ENCODE measurements around the gene GMPR2. TPM values are rescaled to one million over a fixed set of nuclear protein-coding genes. Genes with fewer than 3 reads are reported as not detected.

Gene GMPR2
- total RNA-seq, 1 experiment from 2014 or later = 76.9 TPM

GRCh38 chr14:24256960-24257359, 24.2 kb downstream of the GMPR2 start:
- POLR2A ChIA-PET = no interaction called here

DNA sequence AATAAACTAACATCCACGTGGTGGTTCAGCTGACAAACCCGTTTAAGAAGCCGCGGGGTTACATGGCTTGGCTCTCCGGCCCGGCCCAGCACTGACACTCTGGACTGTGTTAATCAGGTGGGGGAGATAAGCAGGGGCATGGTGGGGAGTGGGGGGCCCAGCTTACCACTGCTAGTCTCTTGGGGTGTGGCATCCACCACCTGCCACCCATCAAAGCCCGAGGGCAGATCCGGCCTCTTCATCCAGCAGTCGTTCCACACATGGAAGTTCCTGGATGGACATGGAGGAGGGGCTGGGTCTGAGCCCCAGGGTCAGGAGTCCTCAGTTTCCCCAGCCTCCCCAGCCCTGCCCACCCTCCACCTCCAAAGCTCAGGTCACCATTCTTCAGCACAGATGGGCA, 25.4 kb downstream of the GMPR2 start:
- Mint-ChIP-seq H3K27me3 (ENCODE audit: insufficient read depth, unreplicated experiment) (no peaks in the 10 kb centered on the region), H3K4me3 (ENCODE audit: unreplicated experiment) (no peak overlapping the region), H3K36me3 (ENCODE audit: insufficient read depth, unreplicated experiment) (no peaks in the 10 kb centered on the region), H3K4me1 (ENCODE audit: low read depth, unreplicated experiment) (no peaks in the 10 kb centered on the region), H3K9me3 (ENCODE audit: unreplicated experiment) (no peaks in the 10 kb centered on the region), H3K27ac (ENCODE audit: unreplicated experiment) (no peak overlapping the region)
- CTCF ChIA-PET = no interaction called here
- Histone ChIP-seq H3K36me3 (ENCODE audit: control insufficient read depth, insufficient read depth, low read length) (no peaks in the 10 kb centered on the region), H3K9me3 (no peaks in the 10 kb centered on the region), H3K4me1 (peaks cover under 1% of the 10 kb centered on the region), H3K4me3 (ENCODE audit: low read depth, low read length) (no peak overlapping the region), H3K27me3 (replicated peaks; ENCODE audit: control insufficient read depth, insufficient read depth, low read length) (no peaks in the 10 kb centered on the region)
- POLR2A ChIA-PET = no interaction called here
- no peak for DNase-seq
- BruUV-seq (replicated peaks) = no TSS peak
- TF ChIP-seq, protein P1, sequence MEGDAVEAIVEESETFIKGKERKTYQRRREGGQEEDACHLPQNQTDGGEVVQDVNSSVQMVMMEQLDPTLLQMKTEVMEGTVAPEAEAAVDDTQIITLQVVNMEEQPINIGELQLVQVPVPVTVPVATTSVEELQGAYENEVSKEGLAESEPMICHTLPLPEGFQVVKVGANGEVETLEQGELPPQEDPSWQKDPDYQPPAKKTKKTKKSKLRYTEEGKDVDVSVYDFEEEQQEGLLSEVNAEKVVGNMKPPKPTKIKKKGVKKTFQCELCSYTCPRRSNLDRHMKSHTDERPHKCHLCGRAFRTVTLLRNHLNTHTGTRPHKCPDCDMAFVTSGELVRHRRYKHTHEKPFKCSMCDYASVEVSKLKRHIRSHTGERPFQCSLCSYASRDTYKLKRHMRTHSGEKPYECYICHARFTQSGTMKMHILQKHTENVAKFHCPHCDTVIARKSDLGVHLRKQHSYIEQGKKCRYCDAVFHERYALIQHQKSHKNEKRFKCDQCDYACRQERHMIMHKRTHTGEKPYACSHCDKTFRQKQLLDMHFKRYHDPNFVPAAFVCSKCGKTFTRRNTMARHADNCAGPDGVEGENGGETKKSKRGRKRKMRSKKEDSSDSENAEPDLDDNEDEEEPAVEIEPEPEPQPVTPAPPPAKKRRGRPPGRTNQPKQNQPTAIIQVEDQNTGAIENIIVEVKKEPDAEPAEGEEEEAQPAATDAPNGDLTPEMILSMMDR (IDR thresholded peaks at IDR 0.05; ENCODE audit: insufficient read depth in 1 of 2, low read depth in 1 of 2, low read length in 1 of 2, severe bottlenecking in 1 of 2, unreplicated experiment in 1 of 2) = no peak
- intact Hi-C loops (cut with micrococcal nuclease; ENCODE audit: unreplicated experiment) = no loop called here

More at GRCh38 chr14:24256960-24257359, 24.2 kb downstream of the GMPR2 start:
- no peak for DNase-seq
- H3K9me3 ChIP-seq = no peaks in the 10 kb centered on the region
- Mint-ChIP-seq H3K36me3 (ENCODE audit: insufficient read depth, unreplicated experiment) (no peaks in the 10 kb centered on the region), H3K27ac (ENCODE audit: unreplicated experiment) (no peak overlapping the region), H3K27me3 (ENCODE audit: insufficient read depth, unreplicated experiment) (no peaks in the 10 kb centered on the region), H3K9me3 (ENCODE audit: unreplicated experiment) (no peaks in the 10 kb centered on the region), H3K4me3 (ENCODE audit: unreplicated experiment) (no peak overlapping the region), H3K4me1 (ENCODE audit: low read depth, unreplicated experiment) (no peaks in the 10 kb centered on the region)
- no peak overlapping the region for H3K4me3 ChIP-seq (ENCODE audit: low read depth, low read length)
- TF ChIP-seq, protein P1 (IDR thresholded peaks at IDR 0.05; ENCODE audit: insufficient read depth in 1 of 2, low read depth in 1 of 2, low read length in 1 of 2, severe bottlenecking in 1 of 2, unreplicated experiment in 1 of 2) = no peak
- no peaks in the 10 kb centered on the region for H3K27me3 ChIP-seq (replicated peaks; ENCODE audit: control insufficient read depth, insufficient read depth, low read length)
- BruUV-seq (replicated peaks) = no TSS peak
- no peaks in the 10 kb centered on the region; the same call in 1 of the 2 replicates for H3K36me3 ChIP-seq (ENCODE audit: control insufficient read depth, insufficient read depth, low read length)
- CTCF ChIA-PET = interaction anchor here (0.5 to 1.3 kb wide), 2 partner anchors 41 to 75 kb away, joined by 3 to 4 read pairs; no protein-coding TSS in a partner anchor
- H3K4me1 ChIP-seq = peaks cover 12% of the 10 kb centered on the region
- intact Hi-C loops (cut with micrococcal nuclease; ENCODE audit: unreplicated experiment) = no loop called here

DNA sequence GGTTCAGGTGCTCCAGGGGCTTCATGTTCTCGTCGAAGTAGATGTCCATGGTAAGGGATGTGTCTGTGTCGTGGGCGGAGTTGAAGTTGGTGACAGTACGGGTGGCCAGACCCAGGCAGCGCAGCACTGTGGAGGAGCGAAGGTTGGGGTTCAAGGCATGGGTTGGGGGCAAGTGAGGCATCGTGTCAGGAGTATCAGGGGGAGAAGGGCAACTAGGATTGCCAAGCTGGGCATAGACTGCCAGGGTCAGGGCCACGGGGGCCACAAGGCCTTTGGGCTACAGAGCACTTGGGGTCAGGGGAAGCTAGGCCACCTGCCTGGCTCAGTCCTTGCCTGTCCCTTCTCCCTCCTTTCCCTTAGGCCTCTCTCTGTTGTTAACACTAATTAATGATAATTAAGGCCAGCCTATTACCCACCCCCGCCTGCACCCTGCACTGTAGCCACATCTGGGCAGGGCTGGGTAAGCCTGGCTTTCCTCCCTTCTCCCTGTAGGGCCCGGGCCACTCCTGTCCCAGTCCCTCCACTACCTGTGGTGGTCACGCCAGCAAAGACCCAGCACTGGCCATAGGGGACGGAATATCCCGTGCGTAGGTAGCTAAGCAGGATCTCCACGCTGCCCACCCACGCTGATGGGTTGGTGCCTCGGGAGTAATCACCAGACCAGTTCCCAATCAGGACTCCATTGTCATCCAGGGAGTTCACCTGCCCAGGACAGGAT, 26.0 kb downstream of the GMPR2 start:
- ChIA-PET POLR2A (no interaction called here), CTCF (no interaction called here)
- no peak for DNase-seq
- Mint-ChIP-seq H3K4me1 (ENCODE audit: low read depth, unreplicated experiment) (no peaks in the 10 kb centered on the region), H3K4me3 (ENCODE audit: unreplicated experiment) (no peak overlapping the region), H3K27ac (ENCODE audit: unreplicated experiment) (peak overlapping the region; percentile 16), H3K36me3 (ENCODE audit: insufficient read depth, unreplicated experiment) (no peaks in the 10 kb centered on the region), H3K27me3 (ENCODE audit: insufficient read depth, unreplicated experiment) (no peaks in the 10 kb centered on the region), H3K9me3 (ENCODE audit: unreplicated experiment) (no peaks in the 10 kb centered on the region)
- H3K27me3 ChIP-seq (replicated peaks; ENCODE audit: control insufficient read depth, insufficient read depth, low read length) = no peaks in the 10 kb centered on the region
- H3K4me1 ChIP-seq = 0 out of 2 replicates have a peak, but pooled peaks cover 6% of the 10 kb centered on the region
- BruUV-seq (replicated peaks) = no TSS peak
- intact Hi-C loops (cut with micrococcal nuclease; ENCODE audit: unreplicated experiment) = no loop called here
- no peaks in the 10 kb centered on the region for H3K36me3 ChIP-seq (ENCODE audit: control insufficient read depth, insufficient read depth, low read length)
- no peak overlapping the region for H3K4me3 ChIP-seq (ENCODE audit: low read depth, low read length)
- no peaks in the 10 kb centered on the region for H3K9me3 ChIP-seq
- TF ChIP-seq, protein P1 (IDR thresholded peaks at IDR 0.05; ENCODE audit: insufficient read depth in 1 of 2, low read depth in 1 of 2, low read length in 1 of 2, severe bottlenecking in 1 of 2, unreplicated experiment in 1 of 2) = no peak

Measured in Caco-2 (cell line).